ENCODE data around the gene PXT1.

GRCh38 chr6:36442671-36443470 is at the start of gene PXT1, which contains the start of gene KCTD20:
- TF ChIP-seq CTCF (IDR thresholded peaks at IDR 0.05) (peak in 1 of 6 experiments; percentile 9), POLR2A (IDR thresholded peaks at IDR 0.05) (peak; percentile 62 to 92)
